ENCODE measurements around the gene FAM107B. TPM values are rescaled to one million over a fixed set of nuclear protein-coding genes. Genes with fewer than 3 reads are reported as not detected.

The FAM107B gene
- total and polyA plus RNA-seq, 7 donors = 12.8 to 111 (median 15.0) TPM

DNA sequence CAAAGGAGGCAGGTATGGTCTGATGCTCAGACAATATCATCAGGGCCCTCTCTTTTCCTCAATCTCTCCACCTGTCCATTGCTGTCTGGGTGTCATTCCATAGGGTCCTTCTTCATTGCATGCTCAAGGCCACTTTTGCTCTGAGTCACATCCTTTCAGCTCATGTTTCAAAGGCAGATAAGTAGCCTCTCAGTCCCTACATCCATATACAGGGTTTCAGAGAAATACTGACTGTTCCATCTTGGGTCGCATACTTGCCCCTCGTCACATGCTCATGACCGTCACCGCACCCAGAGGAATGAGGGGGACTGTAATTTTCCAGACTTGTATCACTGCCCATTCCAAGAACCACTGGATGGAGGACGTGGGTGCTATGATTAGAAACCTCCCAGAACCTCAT, 93.4 kb downstream of the FAM107B start:
- WGBS, 2 donors = 92 to 97% methylated on average over 5 of the region's 5 CpGs
- no peak for DNase-seq
- no peaks in the 10 kb centered on the region for H3K27me3 ChIP-seq
- no peaks in the 10 kb centered on the region for H3K9me3 ChIP-seq
- H3K4me3 ChIP-seq = no peak overlapping the region
- H3K4me1 ChIP-seq = no peaks in the 10 kb centered on the region
- intact Hi-C loops (cut with DNase I) = no loop called here
- TF ChIP-seq POLR2AphosphoS5 (IDR thresholded peaks at IDR 0.05) (no peak), CTCF (IDR thresholded peaks at IDR 0.05) (no peak), POLR2A (IDR thresholded peaks at IDR 0.05) (no peak), EP300 (IDR thresholded peaks at IDR 0.05) (no peak)
- no peak overlapping the region for H3K27ac ChIP-seq
- H3K36me3 ChIP-seq = no peaks in the 10 kb centered on the region

GRCh38 chr10:14678637-14679036, 96.1 kb downstream of the FAM107B start:
- TF ChIP-seq CTCF (IDR thresholded peaks at IDR 0.05) = no peak
- TF ChIP-seq EP300 (IDR thresholded peaks at IDR 0.05) = no peak
- TF ChIP-seq POLR2A (IDR thresholded peaks at IDR 0.05) = no peak
- no peak for TF ChIP-seq POLR2AphosphoS5 (IDR thresholded peaks at IDR 0.05)
- no peak for DNase-seq
- Histone ChIP-seq H3K36me3 (no peaks in the 10 kb centered on the region), H3K27ac (no peak overlapping the region), H3K9me3 (no peaks in the 10 kb centered on the region), H3K4me1 (peaks cover 0 to 10% (median 8%) of the 10 kb centered on the region in 4 donors), H3K4me3 (no peak overlapping the region), H3K27me3 (no peaks in the 10 kb centered on the region)
- WGBS, 2 donors = 89 to 92% methylated on average over 3 of the region's 3 CpGs
- intact Hi-C loops (cut with DNase I) = no loop called here

GRCh38 chr10:14676732-14677131, 98.0 kb downstream of the FAM107B start:
- Histone ChIP-seq H3K4me1 (peaks cover 0 to 28% (median 25%) of the 10 kb centered on the region in 4 donors), H3K36me3 (no peaks in the 10 kb centered on the region), H3K9me3 (no peaks in the 10 kb centered on the region), H3K4me3 (no peak overlapping the region), H3K27ac (no peak overlapping the region), H3K27me3 (no peaks in the 10 kb centered on the region)
- DNase-seq = no peak
- intact Hi-C loops (cut with DNase I) = no loop called here
- WGBS, 2 donors = 32 to 81% methylated on average over 3 of the region's 3 CpGs
- TF ChIP-seq POLR2AphosphoS5 (IDR thresholded peaks at IDR 0.05) (no peak), CTCF (IDR thresholded peaks at IDR 0.05) (no peak), POLR2A (IDR thresholded peaks at IDR 0.05) (no peak), EP300 (IDR thresholded peaks at IDR 0.05) (no peak)

- no peak for DNase-seq
- no peaks in the 10 kb centered on the region for H3K9me3 ChIP-seq
- TF ChIP-seq CTCF (IDR thresholded peaks at IDR 0.05) (no peak), EP300 (IDR thresholded peaks at IDR 0.05) (no peak), POLR2AphosphoS5 (IDR thresholded peaks at IDR 0.05) (no peak), POLR2A (IDR thresholded peaks at IDR 0.05) (no peak)
- H3K27me3 ChIP-seq = no peaks in the 10 kb centered on the region
- no peak overlapping the region for H3K4me3 ChIP-seq
- WGBS, 2 donors = 21 to 73% methylated on average over 8 of the region's 8 CpGs
- intact Hi-C loops (cut with DNase I) = no loop called here
- H3K36me3 ChIP-seq = no peaks in the 10 kb centered on the region
- H3K4me1 ChIP-seq = peaks cover 0 to 50% (median 44%) of the 10 kb centered on the region in 4 donors
- H3K27ac ChIP-seq = no peak overlapping the region
Observed at GRCh38 chr10:14674376-14675050, 100.2 kb downstream of the FAM107B start.
